Measurements from ENCODE around the gene ENPP3.

- TF ChIP-seq, protein P1, sequence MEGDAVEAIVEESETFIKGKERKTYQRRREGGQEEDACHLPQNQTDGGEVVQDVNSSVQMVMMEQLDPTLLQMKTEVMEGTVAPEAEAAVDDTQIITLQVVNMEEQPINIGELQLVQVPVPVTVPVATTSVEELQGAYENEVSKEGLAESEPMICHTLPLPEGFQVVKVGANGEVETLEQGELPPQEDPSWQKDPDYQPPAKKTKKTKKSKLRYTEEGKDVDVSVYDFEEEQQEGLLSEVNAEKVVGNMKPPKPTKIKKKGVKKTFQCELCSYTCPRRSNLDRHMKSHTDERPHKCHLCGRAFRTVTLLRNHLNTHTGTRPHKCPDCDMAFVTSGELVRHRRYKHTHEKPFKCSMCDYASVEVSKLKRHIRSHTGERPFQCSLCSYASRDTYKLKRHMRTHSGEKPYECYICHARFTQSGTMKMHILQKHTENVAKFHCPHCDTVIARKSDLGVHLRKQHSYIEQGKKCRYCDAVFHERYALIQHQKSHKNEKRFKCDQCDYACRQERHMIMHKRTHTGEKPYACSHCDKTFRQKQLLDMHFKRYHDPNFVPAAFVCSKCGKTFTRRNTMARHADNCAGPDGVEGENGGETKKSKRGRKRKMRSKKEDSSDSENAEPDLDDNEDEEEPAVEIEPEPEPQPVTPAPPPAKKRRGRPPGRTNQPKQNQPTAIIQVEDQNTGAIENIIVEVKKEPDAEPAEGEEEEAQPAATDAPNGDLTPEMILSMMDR (IDR thresholded peaks at IDR 0.05): no peak
- no peak for TF ChIP-seq POLR2A (IDR thresholded peaks at IDR 0.05)
Observed at GRCh38 chr6:131678442-131678841, 41.3 kb downstream of the ENPP3 start.

Data from testis (tissue), 2 donors.